ENCODE measurements around the gene FAM124A.

FAM124A gene

DNA sequence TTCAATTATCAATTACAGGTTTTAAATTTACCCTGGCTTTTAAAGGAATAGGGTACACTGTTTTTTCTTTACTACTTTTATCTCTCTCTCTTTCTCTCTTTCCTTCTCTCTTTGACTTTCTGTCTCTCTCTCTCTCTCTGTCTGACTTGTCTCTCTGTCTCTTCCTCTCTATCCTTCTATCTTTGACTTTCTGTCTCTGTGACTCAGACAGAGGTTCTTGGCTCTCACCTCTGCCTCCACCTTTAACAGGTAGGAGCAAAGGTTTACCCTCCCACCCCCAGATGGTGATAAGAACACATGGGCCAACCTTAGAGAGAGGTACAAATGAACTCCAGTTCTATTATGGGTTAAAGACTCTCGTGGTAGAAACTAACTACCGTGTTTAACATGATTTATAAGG lies 20.3 kb upstream of the FAM124A start:
- no peak for DNase-seq (ENCODE audit: extremely low read depth, low read depth)

DNA sequence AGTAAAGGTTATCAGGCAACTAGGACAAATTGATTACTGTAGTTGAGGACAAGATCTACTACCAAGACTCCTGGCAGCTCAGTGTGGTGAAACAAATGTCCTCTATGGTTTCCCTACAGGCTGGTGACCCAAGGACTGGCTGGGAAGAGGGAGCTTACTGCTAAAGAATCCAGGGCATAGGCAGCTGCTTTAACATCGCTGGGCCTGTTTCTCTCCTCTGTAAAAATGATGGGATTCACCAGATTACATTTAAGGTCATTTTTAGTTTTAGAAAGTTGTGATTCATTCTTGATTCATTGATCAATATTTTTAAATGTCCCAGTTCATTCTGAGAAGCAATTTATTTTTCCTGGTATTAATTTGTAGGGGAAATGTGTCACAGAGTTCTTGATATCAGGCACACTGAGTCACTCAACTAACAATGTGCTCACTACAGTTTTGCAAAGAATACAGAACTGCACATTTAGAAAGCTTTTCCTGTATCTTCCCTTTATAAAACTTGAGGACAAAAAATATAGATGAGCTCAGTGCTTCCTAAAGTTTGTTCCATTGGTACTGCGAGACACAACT lies 19.6 kb upstream of the FAM124A start:
- no peak overlapping the region for H3K4me3 ChIP-seq (replicated peaks; ENCODE audit: low read depth, low read length)
- TF ChIP-seq, protein P1, sequence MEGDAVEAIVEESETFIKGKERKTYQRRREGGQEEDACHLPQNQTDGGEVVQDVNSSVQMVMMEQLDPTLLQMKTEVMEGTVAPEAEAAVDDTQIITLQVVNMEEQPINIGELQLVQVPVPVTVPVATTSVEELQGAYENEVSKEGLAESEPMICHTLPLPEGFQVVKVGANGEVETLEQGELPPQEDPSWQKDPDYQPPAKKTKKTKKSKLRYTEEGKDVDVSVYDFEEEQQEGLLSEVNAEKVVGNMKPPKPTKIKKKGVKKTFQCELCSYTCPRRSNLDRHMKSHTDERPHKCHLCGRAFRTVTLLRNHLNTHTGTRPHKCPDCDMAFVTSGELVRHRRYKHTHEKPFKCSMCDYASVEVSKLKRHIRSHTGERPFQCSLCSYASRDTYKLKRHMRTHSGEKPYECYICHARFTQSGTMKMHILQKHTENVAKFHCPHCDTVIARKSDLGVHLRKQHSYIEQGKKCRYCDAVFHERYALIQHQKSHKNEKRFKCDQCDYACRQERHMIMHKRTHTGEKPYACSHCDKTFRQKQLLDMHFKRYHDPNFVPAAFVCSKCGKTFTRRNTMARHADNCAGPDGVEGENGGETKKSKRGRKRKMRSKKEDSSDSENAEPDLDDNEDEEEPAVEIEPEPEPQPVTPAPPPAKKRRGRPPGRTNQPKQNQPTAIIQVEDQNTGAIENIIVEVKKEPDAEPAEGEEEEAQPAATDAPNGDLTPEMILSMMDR (IDR thresholded peaks at IDR 0.05; ENCODE audit: low read depth, low read length, missing control alignments) = no peak

More for the DNA sequence above, 20.3 kb upstream of the FAM124A start:
- H3K4me3 ChIP-seq (replicated peaks; ENCODE audit: low read depth, low read length) = no peak overlapping the region
- TF ChIP-seq, protein P1 (IDR thresholded peaks at IDR 0.05; ENCODE audit: low read depth, low read length, missing control alignments) = no peak

DNA sequence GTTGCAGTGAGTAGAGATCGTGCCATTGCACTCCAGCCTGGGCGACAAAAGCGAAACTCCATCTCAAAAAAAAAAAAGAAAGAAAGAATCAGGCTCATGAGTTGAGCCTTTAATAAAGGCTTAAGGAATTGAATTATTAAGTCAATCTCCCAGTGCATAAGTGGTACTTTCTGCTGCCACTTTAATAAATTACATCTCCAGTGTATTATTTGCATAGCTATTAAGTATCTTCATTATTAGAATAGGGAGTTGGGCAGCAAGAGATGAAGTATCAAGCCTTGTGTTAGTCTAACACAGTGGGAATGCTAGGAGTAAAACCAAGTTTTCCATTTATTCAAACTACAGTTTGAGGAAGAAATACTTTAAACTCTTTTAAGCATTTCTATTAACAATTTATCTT lies 15.6 kb upstream of the FAM124A start:
- H3K4me3 ChIP-seq (replicated peaks; ENCODE audit: low read depth, low read length) = no peak overlapping the region
- TF ChIP-seq, protein P1 (IDR thresholded peaks at IDR 0.05; ENCODE audit: low read depth, low read length, missing control alignments) = no peak
- DNase-seq (ENCODE audit: extremely low read depth, low read depth) = no peak

More for the DNA sequence above, 19.6 kb upstream of the FAM124A start:
- no peak for DNase-seq (ENCODE audit: extremely low read depth, low read depth)

DNA sequence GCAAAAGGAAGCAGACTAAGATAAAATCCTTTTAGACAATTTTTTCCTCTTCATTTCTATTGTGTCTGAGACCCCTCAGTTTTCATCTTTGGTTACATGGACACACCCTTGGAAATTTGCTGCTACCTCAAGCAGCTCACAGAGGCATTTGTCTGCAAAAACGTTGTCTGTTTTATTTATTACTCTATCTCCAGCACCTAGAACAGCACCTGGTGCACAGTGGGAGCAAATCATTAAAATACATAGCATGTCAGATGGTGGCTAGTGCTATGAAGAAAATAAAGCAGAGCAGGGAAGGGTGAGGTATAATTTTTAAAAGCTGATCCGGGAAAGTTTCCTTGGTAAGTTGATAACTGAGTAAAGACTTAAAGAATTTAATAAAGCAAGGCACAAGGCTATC lies 14.3 kb upstream of the FAM124A start:
- TF ChIP-seq, protein P1 (IDR thresholded peaks at IDR 0.05; ENCODE audit: low read depth, low read length, missing control alignments) = no peak
- DNase-seq (ENCODE audit: extremely low read depth, low read depth) = no peak
- H3K4me3 ChIP-seq (replicated peaks; ENCODE audit: low read depth, low read length) = no peak overlapping the region

DNA sequence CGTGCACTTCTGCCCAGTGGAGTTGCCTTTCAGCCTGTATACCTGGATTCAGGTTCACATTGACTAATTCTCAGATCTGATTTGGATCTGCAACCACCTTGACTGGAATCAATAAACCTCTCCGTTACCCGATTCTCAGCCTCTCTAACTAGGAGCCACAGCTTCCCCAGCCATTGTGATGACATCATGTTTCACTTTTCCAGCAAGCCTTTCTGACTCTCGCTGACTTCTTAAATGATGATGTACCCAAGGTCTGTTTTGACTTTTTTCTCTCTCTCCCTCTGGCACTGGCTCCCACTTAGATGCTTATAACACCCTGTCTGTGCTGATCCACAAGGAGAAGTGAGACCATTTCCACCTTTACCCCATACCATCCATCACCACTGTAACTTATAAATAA lies 13.5 kb upstream of the FAM124A start:
- no peak for DNase-seq (ENCODE audit: extremely low read depth, low read depth)
- H3K4me3 ChIP-seq (replicated peaks; ENCODE audit: low read depth, low read length) = no peak overlapping the region
- TF ChIP-seq, protein P1 (IDR thresholded peaks at IDR 0.05; ENCODE audit: low read depth, low read length, missing control alignments) = no peak

GRCh38 chr13:51211910-51212309 lies 10.3 kb upstream of the FAM124A start:
- TF ChIP-seq, protein P1 (IDR thresholded peaks at IDR 0.05; ENCODE audit: low read depth, low read length, missing control alignments) = no peak
- no peak overlapping the region for H3K4me3 ChIP-seq (replicated peaks; ENCODE audit: low read depth, low read length)

GRCh38 chr13:51212758-51213157 lies 9.4 kb upstream of the FAM124A start:
- H3K4me3 ChIP-seq (replicated peaks; ENCODE audit: low read depth, low read length) = no peak overlapping the region
- no peak for DNase-seq (ENCODE audit: extremely low read depth, low read depth)
- TF ChIP-seq, protein P1 (IDR thresholded peaks at IDR 0.05; ENCODE audit: low read depth, low read length, missing control alignments) = no peak

More at GRCh38 chr13:51211910-51212309, 10.3 kb upstream of the FAM124A start:
- no peak for DNase-seq (ENCODE audit: extremely low read depth, low read depth)

Measured in HFF-Myc (cell line).